ENCODE data around the gene IRF4.

Gene IRF4

DNA sequence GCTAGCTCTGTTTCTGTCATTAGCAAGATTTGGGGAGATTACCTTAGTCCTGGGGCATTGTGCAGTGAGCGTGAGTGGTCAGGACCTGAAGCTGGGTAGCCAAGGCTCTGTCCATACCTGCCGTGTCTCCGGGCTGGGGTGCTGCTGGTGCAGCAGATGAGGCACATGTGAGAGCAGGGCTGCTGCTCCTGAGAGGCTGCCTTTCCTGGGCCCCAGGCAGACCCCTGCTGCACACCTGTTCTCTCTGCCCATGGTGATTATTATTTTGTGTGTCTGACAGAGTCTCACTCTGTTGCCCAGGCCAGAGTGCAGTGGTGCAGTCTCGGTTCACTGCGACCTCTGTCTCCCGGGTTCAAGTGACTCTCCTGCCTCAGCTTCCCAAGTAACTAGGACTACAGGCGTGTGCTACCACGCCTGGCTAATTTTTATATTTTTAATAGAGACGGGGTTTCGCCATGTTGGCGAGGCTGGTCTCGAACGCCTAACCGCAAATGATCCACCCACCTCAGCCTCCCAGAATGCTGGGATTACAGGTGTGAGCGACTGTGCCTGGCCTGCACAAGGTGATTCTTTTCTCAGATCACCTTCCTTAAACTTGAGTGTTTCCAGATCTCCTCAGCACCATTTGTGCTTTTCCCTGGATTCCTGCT lies 36.8 kb upstream of the IRF4 start:
- H3K4me2 ChIP-seq (ENCODE audit: low read depth, low read length) = no peak overlapping the region
- no peaks in the 10 kb centered on the region for H3K27me3 ChIP-seq (replicated peaks; ENCODE audit: insufficient read depth, low read length)
- no peak overlapping the region for H2AFZ ChIP-seq (ENCODE audit: low read length)
- H3K4me3 ChIP-seq (ENCODE audit: low read length) = no peak overlapping the region
- H3K9ac ChIP-seq (ENCODE audit: low read length) = no peak overlapping the region
- H3K4me1 ChIP-seq (ENCODE audit: low read length) = no peaks in the 10 kb centered on the region
- H3F3A ChIP-seq (ENCODE audit: insufficient read depth, low read length) = no peaks in the 10 kb centered on the region
- no peaks in the 10 kb centered on the region for H3K9me2 ChIP-seq (replicated peaks; ENCODE audit: insufficient read depth, low read length)
- DNase-seq = no peak
- no peaks in the 10 kb centered on the region for H4K20me1 ChIP-seq (ENCODE audit: insufficient read depth, low read length)
- H3K79me2 ChIP-seq (ENCODE audit: low read length) = no peaks in the 10 kb centered on the region
- no peak overlapping the region for H3K27ac ChIP-seq (ENCODE audit: low read length)
- TF ChIP-seq, protein P1, sequence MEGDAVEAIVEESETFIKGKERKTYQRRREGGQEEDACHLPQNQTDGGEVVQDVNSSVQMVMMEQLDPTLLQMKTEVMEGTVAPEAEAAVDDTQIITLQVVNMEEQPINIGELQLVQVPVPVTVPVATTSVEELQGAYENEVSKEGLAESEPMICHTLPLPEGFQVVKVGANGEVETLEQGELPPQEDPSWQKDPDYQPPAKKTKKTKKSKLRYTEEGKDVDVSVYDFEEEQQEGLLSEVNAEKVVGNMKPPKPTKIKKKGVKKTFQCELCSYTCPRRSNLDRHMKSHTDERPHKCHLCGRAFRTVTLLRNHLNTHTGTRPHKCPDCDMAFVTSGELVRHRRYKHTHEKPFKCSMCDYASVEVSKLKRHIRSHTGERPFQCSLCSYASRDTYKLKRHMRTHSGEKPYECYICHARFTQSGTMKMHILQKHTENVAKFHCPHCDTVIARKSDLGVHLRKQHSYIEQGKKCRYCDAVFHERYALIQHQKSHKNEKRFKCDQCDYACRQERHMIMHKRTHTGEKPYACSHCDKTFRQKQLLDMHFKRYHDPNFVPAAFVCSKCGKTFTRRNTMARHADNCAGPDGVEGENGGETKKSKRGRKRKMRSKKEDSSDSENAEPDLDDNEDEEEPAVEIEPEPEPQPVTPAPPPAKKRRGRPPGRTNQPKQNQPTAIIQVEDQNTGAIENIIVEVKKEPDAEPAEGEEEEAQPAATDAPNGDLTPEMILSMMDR (IDR thresholded peaks at IDR 0.05; ENCODE audit: low read length) = no peak
- no peak for TF ChIP-seq EZH2 (optimal IDR thresholded peaks at IDR 0.05; ENCODE audit: low read depth, low read length)
- no peak for TF ChIP-seq EZH2phosphoT487 (IDR thresholded peaks at IDR 0.05; ENCODE audit: low read length)
- H3K36me3 ChIP-seq (replicated peaks; ENCODE audit: insufficient read depth, low read length) = peaks cover 4% of the 10 kb centered on the region; the same call in 1 of the 2 replicates
- no peaks in the 10 kb centered on the region for H3K9me3 ChIP-seq (replicated peaks; ENCODE audit: insufficient read depth, low read length)

DNA sequence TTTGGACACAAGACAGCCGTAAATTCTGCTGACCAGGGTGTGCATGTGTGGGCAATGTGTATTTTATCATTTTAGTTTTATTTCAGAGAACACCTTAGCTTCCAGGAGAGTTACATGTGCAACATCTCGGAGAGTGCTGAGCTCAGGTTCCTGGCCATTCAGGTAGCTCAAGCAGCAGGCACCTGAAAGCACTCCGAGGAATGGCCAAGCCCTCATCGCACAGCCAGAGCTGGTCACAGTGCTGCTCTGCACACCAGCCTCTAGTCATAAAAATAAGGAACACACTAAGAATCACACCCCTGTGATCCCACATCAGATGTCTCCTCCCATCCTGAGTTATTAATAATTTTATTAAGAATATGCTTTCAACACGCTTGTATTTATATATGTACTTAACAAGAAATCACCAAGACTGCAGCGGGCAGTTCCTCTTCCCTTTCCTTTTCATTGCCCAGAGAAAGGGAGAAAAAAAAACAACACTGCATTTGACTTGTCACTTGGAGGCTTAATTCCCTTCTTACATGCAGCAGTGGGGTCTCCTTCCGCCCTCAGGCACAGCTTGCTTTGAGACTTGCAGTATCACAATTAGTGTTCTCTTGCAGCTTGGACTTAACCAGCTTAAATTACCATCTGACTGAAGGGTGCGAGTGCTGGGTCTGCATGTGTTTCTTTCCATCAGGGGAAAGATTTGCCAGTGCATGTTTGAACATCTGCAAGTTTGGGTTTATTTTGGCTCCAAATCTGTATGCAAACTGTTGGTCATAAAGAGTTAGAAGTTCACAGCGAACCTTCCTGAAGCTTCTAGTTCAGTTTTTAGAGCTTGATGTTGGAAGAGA lies 36.0 kb upstream of the IRF4 start:
- Histone ChIP-seq H2AFZ (ENCODE audit: low read length) (no peak overlapping the region), H3K79me2 (ENCODE audit: low read length) (no peaks in the 10 kb centered on the region), H3K4me3 (ENCODE audit: low read length) (no peak overlapping the region), H3F3A (ENCODE audit: insufficient read depth, low read length) (no peaks in the 10 kb centered on the region), H3K4me2 (ENCODE audit: low read depth, low read length) (no peak overlapping the region), H3K9me3 (replicated peaks; ENCODE audit: insufficient read depth, low read length) (no peaks in the 10 kb centered on the region), H3K36me3 (replicated peaks; ENCODE audit: insufficient read depth, low read length) (peaks cover 4% of the 10 kb centered on the region; the same call in 1 of the 2 replicates), H3K27ac (ENCODE audit: low read length) (no peak overlapping the region), H3K27me3 (replicated peaks; ENCODE audit: insufficient read depth, low read length) (no peaks in the 10 kb centered on the region), H3K4me1 (ENCODE audit: low read length) (no peaks in the 10 kb centered on the region), H3K9ac (ENCODE audit: low read length) (no peak overlapping the region), H4K20me1 (ENCODE audit: insufficient read depth, low read length) (no peaks in the 10 kb centered on the region), H3K9me2 (replicated peaks; ENCODE audit: insufficient read depth, low read length) (no peaks in the 10 kb centered on the region)
- TF ChIP-seq, protein P1 (IDR thresholded peaks at IDR 0.05; ENCODE audit: low read length) = no peak
- TF ChIP-seq EZH2 (optimal IDR thresholded peaks at IDR 0.05; ENCODE audit: low read depth, low read length) (no peak), EZH2phosphoT487 (IDR thresholded peaks at IDR 0.05; ENCODE audit: low read length) (no peak)
- DNase-seq = no peak

DNA sequence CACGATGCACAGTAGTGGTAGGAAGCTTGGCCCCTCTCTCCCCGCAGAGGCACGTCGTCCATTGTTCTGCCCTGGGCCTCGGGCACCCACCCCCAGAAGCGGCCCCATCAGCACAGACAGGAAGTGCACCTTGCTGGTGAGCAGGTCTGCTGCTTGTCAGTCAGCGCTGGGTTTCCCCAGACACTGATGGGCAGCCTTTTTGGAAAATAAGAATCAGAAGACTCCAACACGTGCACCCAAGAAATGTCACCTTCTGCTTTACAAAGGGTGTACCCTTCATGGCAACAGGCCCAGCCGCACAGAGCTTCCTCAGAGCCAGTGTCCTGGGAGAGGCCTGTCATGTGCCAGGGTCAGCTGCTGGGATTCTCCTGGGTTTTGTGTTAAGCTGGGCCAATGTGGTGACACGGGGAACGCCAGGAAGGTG lies 34.7 kb upstream of the IRF4 start:
- no peaks in the 10 kb centered on the region for H3K9me3 ChIP-seq (replicated peaks; ENCODE audit: insufficient read depth, low read length)
- no peaks in the 10 kb centered on the region for H3F3A ChIP-seq (ENCODE audit: insufficient read depth, low read length)
- H3K27ac ChIP-seq (ENCODE audit: low read length) = no peak overlapping the region
- no peak overlapping the region for H3K4me2 ChIP-seq (ENCODE audit: low read depth, low read length)
- H3K9me2 ChIP-seq (replicated peaks; ENCODE audit: insufficient read depth, low read length) = no peaks in the 10 kb centered on the region
- no peak overlapping the region for H3K4me3 ChIP-seq (ENCODE audit: low read length)
- no peak overlapping the region for H2AFZ ChIP-seq (ENCODE audit: low read length)
- no peaks in the 10 kb centered on the region for H4K20me1 ChIP-seq (ENCODE audit: insufficient read depth, low read length)
- TF ChIP-seq EZH2 (optimal IDR thresholded peaks at IDR 0.05; ENCODE audit: low read depth, low read length) = no peak
- TF ChIP-seq EZH2phosphoT487 (IDR thresholded peaks at IDR 0.05; ENCODE audit: low read length) = no peak
- TF ChIP-seq, protein P1 (IDR thresholded peaks at IDR 0.05; ENCODE audit: low read length) = no peak
- no peak overlapping the region for H3K9ac ChIP-seq (ENCODE audit: low read length)
- DNase-seq = no peak
- H3K36me3 ChIP-seq (replicated peaks; ENCODE audit: insufficient read depth, low read length) = no peaks in the 10 kb centered on the region; the same call in 1 of the 2 replicates
- H3K4me1 ChIP-seq (ENCODE audit: low read length) = no peaks in the 10 kb centered on the region
- no peaks in the 10 kb centered on the region for H3K27me3 ChIP-seq (replicated peaks; ENCODE audit: insufficient read depth, low read length)
- H3K79me2 ChIP-seq (ENCODE audit: low read length) = no peaks in the 10 kb centered on the region

Measured in MM.1S (cell line).